Omental fat pad (tissue), 4 donors: ENCODE data around the gene PSMD1. TPM values are rescaled to one million over a fixed set of nuclear protein-coding genes. Genes with fewer than 3 reads are reported as not detected.
A peak's percentile ranks its signal among the peaks of the same experiment; 100 is the strongest.

ENCODE experiments used
- ATAC-seq: fragments of 150-250 bp; one replicate; pipeline ENCODE4 v1.9.1; 2016; ENCODE audit warnings: mild to moderate bottlenecking, moderate library complexity; ENCODE audit not compliant: low FRiP score
- DNase-seq: peaks from one replicate; pipeline ENCODE4 v3.0.0-alpha.2; 2019; ENCODE audit warnings: low spot score
- CTCF ChIP-seq, 3 donors: fragments of 450-650 bp; IDR thresholded peaks; one replicate each; pipeline ENCODE4 v1.5.1; 2016 to 2017; ENCODE audit warnings: antibody characterized with exemption in 3 of 3, mild to moderate bottlenecking in 3 of 3, moderate library complexity in 2 of 3
- total RNA-seq, 4 donors: library from RNA; depleted of rRNA; stranded (reverse); fragments of >200 nt; gene quantifications; one replicate each; pipeline ENCODE4 v1.1.0, GENCODE V29; 2016

PSMD1 gene
- total RNA-seq, 4 donors from 2014 or later = 64.8 to 119 (median 74.1) TPM

- DNase-seq (no peak), ATAC-seq (no peak)
- TF ChIP-seq CTCF (IDR thresholded peaks at IDR 0.05) = no peak
Measured at GRCh38 chr2:231033147-231034132, 23.2 kb upstream of the PSMD1 start.

GRCh38 chr2:231034291-231034882 lies 22.3 kb upstream of the PSMD1 start:
- TF ChIP-seq CTCF (IDR thresholded peaks at IDR 0.05) = no peak
- no peak for ATAC-seq
- DNase-seq = no peak

GRCh38 chr2:231036131-231036530 lies 20.5 kb upstream of the PSMD1 start:
- ATAC-seq (no peak), DNase-seq (no peak)
- TF ChIP-seq CTCF (IDR thresholded peaks at IDR 0.05) = no peak

GRCh38 chr2:231036578-231037106 lies 20.0 kb upstream of the PSMD1 start:
- ATAC-seq = no peak
- DNase-seq = no peak
- no peak for TF ChIP-seq CTCF (IDR thresholded peaks at IDR 0.05)

- no peak for TF ChIP-seq CTCF (IDR thresholded peaks at IDR 0.05)
- ATAC-seq = peak; percentile 37
- DNase-seq = no peak
Measured at GRCh38 chr2:231037202-231037730, 19.4 kb upstream of the PSMD1 start, which contains the start of gene C2orf72. C2orf72 (plus strand) TSS chr2:231037523; CDS start chr2:231037566, 43 bp downstream.

GRCh38 chr2:231037731-231038482 lies 18.8 kb upstream of the PSMD1 start:
- peak; percentile 37 for ATAC-seq
- no peak for TF ChIP-seq CTCF (IDR thresholded peaks at IDR 0.05)
- DNase-seq = no peak
